SK-N-SH (cell line): Measurements from ENCODE around the gene SEZ6L. TPM values are rescaled to one million over a fixed set of nuclear protein-coding genes. Genes with fewer than 3 reads are reported as not detected.

ENCODE experiments used
- CTCF ChIA-PET: fragments of 300-600, 350-600 bp; formaldehyde crosslinking; extraction: SDS; loops from one replicate; lab custom pipeline; 2021; lab: Yijun Ruan, JAX
- POLR2A ChIA-PET: fragments of 350-600 bp; sonication (Branson Sonifier 250); formaldehyde crosslinking; extraction: SDS; loops from one replicate; lab custom pipeline; 2020; ENCODE audit warnings: antibody characterized with exemption, inconsistent platforms; lab: Yijun Ruan, JAX
- DNase-seq: peaks from one replicate; pipeline ENCODE4 v3.0.0; 2012
- H2AFZ ChIP-seq: fragments of 200-600 bp; sonication (generic); 2 replicates; pipeline ENCODE4 v1.8.1; 2016; ENCODE audit warnings: antibody characterized with exemption, mild to moderate bottlenecking, low read depth
- H3F3A ChIP-seq: fragments of 200-600 bp; sonication (generic); replicated peaks from 2 replicates; pipeline ENCODE3; 2016; ENCODE audit warnings: antibody characterized with exemption, mild to moderate bottlenecking; ENCODE audit not compliant: insufficient read depth
- H3K27ac ChIP-seq, 2 experiments: fragments of 200-500 bp in 1 of 2; fragments of 200-600 bp in 1 of 2; sonication (Bioruptor generic) in 1 of 2; sonication (generic), shearing (Covaris generic) in 1 of 2; 2 replicates each; pipeline versions ENCODE4 v1.5.1 to v1.6.1; 2014 to 2016; ENCODE audit warnings: low read depth in 2 of 2, inconsistent platforms in 1 of 2, low read length in 1 of 2, mild to moderate bottlenecking in 1 of 2, mixed read lengths in 1 of 2
- H3K27me3 ChIP-seq: fragments of 200-600 bp; sonication (generic), shearing (Covaris generic); 2 replicates; pipeline ENCODE4 v1.6.1; 2016; ENCODE audit warnings: mixed run types; ENCODE audit not compliant: insufficient read depth
- H3K36me3 ChIP-seq, 2 experiments: fragments of 200-500 bp in 1 of 2; fragments of 200-600 bp in 1 of 2; sonication (Bioruptor generic) in 1 of 2; sonication (generic) in 1 of 2; replicated peaks in 1 of 2; 2 replicates each; pipeline versions ENCODE3 to v1.5.1; 2014 to 2016; ENCODE audit warnings: low read length in 1 of 2, mild to moderate bottlenecking in 1 of 2; ENCODE audit not compliant: insufficient read depth in 2 of 2, control insufficient read depth in 1 of 2
- H3K4me1 ChIP-seq, 2 experiments: fragments of 200-500 bp in 1 of 2; fragments of 200-600 bp in 1 of 2; sonication (Bioruptor generic) in 1 of 2; sonication (generic), shearing (Covaris generic) in 1 of 2; 2 replicates each; pipeline versions ENCODE4 v1.5.1 to v1.6.1; 2014 to 2016; ENCODE audit warnings: low read depth in 1 of 2, low read length in 1 of 2, mixed run types in 1 of 2; ENCODE audit not compliant: insufficient read depth in 2 of 2, control insufficient read depth in 1 of 2
- H3K4me2 ChIP-seq: fragments of 200-600 bp; sonication (generic), shearing (Covaris generic); 2 replicates; pipeline ENCODE4 v1.6.1; 2017; ENCODE audit warnings: mixed run types
- H3K4me3 ChIP-seq, 2 experiments: fragments of 200-500 bp in 1 of 2; fragments of 200-600 bp in 1 of 2; sonication (Bioruptor generic) in 1 of 2; sonication (generic), shearing (Covaris generic) in 1 of 2; 2 replicates each; pipeline versions ENCODE4 v1.5.1 to v1.8.1; 2014 to 2016; ENCODE audit warnings: low read depth in 2 of 2, inconsistent platforms in 1 of 2, low read length in 1 of 2, mild to moderate bottlenecking in 1 of 2, mixed read lengths in 1 of 2, moderate library complexity in 1 of 2
- H3K79me2 ChIP-seq: fragments of 200-600 bp; sonication (generic); 2 replicates; pipeline ENCODE4 v1.8.1; 2017; ENCODE audit warnings: mild to moderate bottlenecking; ENCODE audit not compliant: insufficient read depth
- H3K9ac ChIP-seq: fragments of 200-600 bp; sonication (generic); 2 replicates; pipeline ENCODE4 v1.6.1; 2017; ENCODE audit warnings: mixed run types
- H3K9me2 ChIP-seq: fragments of 200-600 bp; sonication (generic); 2 replicates; pipeline ENCODE4 v1.6.1; 2017; ENCODE audit warnings: mixed run types
- H3K9me3 ChIP-seq: fragments of 200-600 bp; sonication (generic); 2 replicates; pipeline ENCODE4 v1.6.1; 2017; ENCODE audit warnings: mixed run types, mild to moderate bottlenecking, moderate library complexity
- H4K20me1 ChIP-seq: fragments of 200-600 bp; sonication (generic); 2 replicates; pipeline ENCODE4 v1.6.1; 2017; ENCODE audit warnings: mild to moderate bottlenecking, mixed run types; ENCODE audit not compliant: insufficient read depth
- CTCF ChIP-seq: fragments of 200-600 bp; sonication (generic); IDR thresholded peaks from 2 replicates; pipeline ENCODE4 v1.6.1; 2017; ENCODE audit warnings: antibody characterized with exemption, mild to moderate bottlenecking, moderate library complexity
- ELF1 ChIP-seq: IDR thresholded peaks from 2 replicates; pipeline ENCODE4 v1.4.0; 2012
- EP300 ChIP-seq, 2 experiments: IDR thresholded peaks; 2 replicates each; pipeline versions ENCODE4 v1.4.0 to v1.6.1; 2012; ENCODE audit warnings: borderline replicate concordance in 1 of 2, low read depth in 1 of 2, low read length in 1 of 2
- FOXJ3 ChIP-seq: sonication (generic); formaldehyde crosslinking; IDR thresholded peaks from 2 replicates; pipeline ENCODE4 v1.5.1; 2020; ENCODE audit warnings: mild to moderate bottlenecking, missing genetic modification reagents
- FOXM1 ChIP-seq: IDR thresholded peaks from 2 replicates; pipeline ENCODE4 v1.4.0; 2012; ENCODE audit warnings: low read depth, mild to moderate bottlenecking
- GABPA ChIP-seq: IDR thresholded peaks from 2 replicates; pipeline ENCODE4 v1.4.0; 2012; ENCODE audit warnings: low read depth, mild to moderate bottlenecking
- JUND ChIP-seq: IDR thresholded peaks from 2 replicates; pipeline ENCODE4 v1.4.0; 2012
- MEF2A ChIP-seq: IDR thresholded peaks from 2 replicates; pipeline ENCODE4 v1.4.0; 2012; ENCODE audit warnings: low read depth, borderline replicate concordance
- MXI1 ChIP-seq: IDR thresholded peaks from 2 replicates; pipeline ENCODE4 v1.6.1; 2012; ENCODE audit warnings: mild to moderate bottlenecking, low read depth, low read length, improper control_type of control experiment
- NRF1 ChIP-seq: IDR thresholded peaks from 2 replicates; pipeline ENCODE4 v1.6.1; 2012; ENCODE audit warnings: low read depth, mild to moderate bottlenecking, low read length
- PBX3 ChIP-seq: IDR thresholded peaks from 2 replicates; pipeline ENCODE4; 2012
- POLR2AphosphoS5 ChIP-seq: IDR thresholded peaks from 2 replicates; pipeline ENCODE4 v1.6.1; 2012; ENCODE audit warnings: low read depth, low read length
- RAD21 ChIP-seq: IDR thresholded peaks from 2 replicates; pipeline ENCODE4 v1.6.1; 2012; ENCODE audit warnings: mild to moderate bottlenecking, low read length
- RCOR1 ChIP-seq: fragments of 150-350 bp; IDR thresholded peaks from 2 replicates; pipeline ENCODE4 v1.6.1; 2017; ENCODE audit warnings: antibody characterized with exemption, low read length
- RFX5 ChIP-seq: IDR thresholded peaks from 2 replicates; pipeline ENCODE4 v1.6.1; 2012; ENCODE audit warnings: mild to moderate bottlenecking, improper control_type of control experiment, low read length
- SIN3A ChIP-seq: IDR thresholded peaks from 2 replicates; pipeline ENCODE4 v1.6.1; 2012; ENCODE audit warnings: low read depth, mild to moderate bottlenecking, low read length, moderate library complexity, borderline replicate concordance
- SMC3 ChIP-seq: IDR thresholded peaks from 2 replicates; pipeline ENCODE4 v1.6.1; 2012; ENCODE audit warnings: low read depth, low read length, improper control_type of control experiment
- TAF1 ChIP-seq: IDR thresholded peaks from 2 replicates; pipeline ENCODE4 v1.6.1; 2012; ENCODE audit warnings: low read depth, mild to moderate bottlenecking, low read length, moderate library complexity, borderline replicate concordance
- TCF12 ChIP-seq: IDR thresholded peaks from 2 replicates; pipeline ENCODE4 v1.4.0; 2012
- USF1 ChIP-seq: IDR thresholded peaks from 2 replicates; pipeline ENCODE4 v1.4.0; 2012; ENCODE audit warnings: low read depth, borderline replicate concordance
- YY1 ChIP-seq: IDR thresholded peaks from 2 replicates; pipeline ENCODE4 v1.4.0; 2012; ENCODE audit warnings: low read depth, mild to moderate bottlenecking
- ZBTB33 ChIP-seq: IDR thresholded peaks from 2 replicates; pipeline ENCODE4 v1.4.0; 2012; ENCODE audit warnings: low read depth, borderline replicate concordance
- WGBS: methylation state at CpG from one replicate; pipeline ENCODE4 v1.1.6; 2017; ENCODE audit warnings: low lambda C conversion rate; 5-methylcytosine and 5-hydroxymethylcytosine counted together
- polyA plus RNA-seq, 3 experiments: library from polyadenylated mRNA; depleted of rRNA; stranded (reverse); fragments of >200 nt; gene quantifications; 2 replicates each; pipeline ENCODE4 v1.2.3, GENCODE V29; 2012

Gene SEZ6L
- polyA plus RNA-seq, 1 of the 3 experiments (the other 2 are of a cell fraction), result 0.10 TPM

GRCh38 chr22:26292667-26292995 is 123.4 kb downstream of the SEZ6L start:
- H3K9ac ChIP-seq, result no peak overlapping the region
- H3K79me2 ChIP-seq, result no peaks in the 10 kb centered on the region
- H4K20me1 ChIP-seq, result no peaks in the 10 kb centered on the region
- POLR2A ChIA-PET, result no interaction called here
- H3K4me2 ChIP-seq, result no peak overlapping the region
- H3K9me2 ChIP-seq, result no peaks in the 10 kb centered on the region
- H3F3A ChIP-seq, result no peaks in the 10 kb centered on the region
- no peaks in the 10 kb centered on the region for H3K36me3 ChIP-seq
- 51% methylated on average over 10 of the region's 13 CpGs for WGBS
- H3K4me1 ChIP-seq, result no peaks in the 10 kb centered on the region
- no peaks in the 10 kb centered on the region for H3K27me3 ChIP-seq
- no peak for DNase-seq
- CTCF ChIA-PET, result no interaction called here
- no peak overlapping the region for H3K27ac ChIP-seq
- no peak overlapping the region for H2AFZ ChIP-seq
- TF ChIP-seq FOXM1, result no peak
- no peak for TF ChIP-seq POLR2AphosphoS5
- TF ChIP-seq YY1, result no peak
- TF ChIP-seq TCF12, result no peak
- TF ChIP-seq EP300 (IDR thresholded peaks at IDR 0.05; ENCODE audit: borderline replicate concordance in 1 of 2, low read depth in 1 of 2, low read length in 1 of 2), result no peak
- no peak for TF ChIP-seq MEF2A
- no peak for TF ChIP-seq JUND
- no peak for TF ChIP-seq TAF1
- TF ChIP-seq ELF1, result no peak
- no peak for TF ChIP-seq SIN3A
- H3K4me3 ChIP-seq, result no peak overlapping the region
- H3K9me3 ChIP-seq, result no peaks in the 10 kb centered on the region

GRCh38 chr22:26295563-26296126 is 126.4 kb downstream of the SEZ6L start:
- no peaks in the 10 kb centered on the region for H4K20me1 ChIP-seq
- H3K4me1 ChIP-seq, result no peaks in the 10 kb centered on the region
- no peak overlapping the region for H2AFZ ChIP-seq
- no peak overlapping the region for H3K27ac ChIP-seq
- H3K79me2 ChIP-seq, result no peaks in the 10 kb centered on the region
- no peaks in the 10 kb centered on the region for H3K9me3 ChIP-seq
- H3K9me2 ChIP-seq, result no peaks in the 10 kb centered on the region
- no peak overlapping the region for H3K9ac ChIP-seq
- no peak overlapping the region for H3K4me2 ChIP-seq
- no peaks in the 10 kb centered on the region for H3K36me3 ChIP-seq
- no peak for DNase-seq
- 45% methylated on average over 3 of the region's 3 CpGs for WGBS
- H3K4me3 ChIP-seq, result no peak overlapping the region
- TF ChIP-seq CTCF (no peak), FOXJ3 (CRISPR knock-in tag) (no peak), NRF1 (no peak), EP300 (IDR thresholded peaks at IDR 0.05; ENCODE audit: borderline replicate concordance in 1 of 2, low read depth in 1 of 2, low read length in 1 of 2) (no peak), USF1 (no peak), POLR2AphosphoS5 (no peak), SIN3A (no peak), PBX3 (no peak), RFX5 (no peak), MXI1 (no peak), MEF2A (no peak), ZBTB33 (no peak), JUND (no peak), RCOR1 (no peak), RAD21 (no peak), SMC3 (no peak), TAF1 (no peak), GABPA (no peak)
- no peaks in the 10 kb centered on the region for H3F3A ChIP-seq
- CTCF ChIA-PET, result interaction anchor here (1.3 kb wide), 1 partner anchor 9 kb away, joined by 3 read pairs; no protein-coding TSS in a partner anchor
- POLR2A ChIA-PET, result no interaction called here
- no peaks in the 10 kb centered on the region for H3K27me3 ChIP-seq
